Esophagus muscularis mucosa (tissue), 3 donors: ENCODE data around the gene TEC.

Source experiments
- EP300 ChIP-seq: sonication (generic); formaldehyde crosslinking; IDR thresholded peaks from one replicate; pipeline ENCODE4 v1.6.1; 2017; ENCODE audit warnings: antibody characterized with exemption
- TF ChIP-seq, protein P1 (sequence below), 3 experiments: fragments of 200-600 bp in 2 of 3; fragments of 450-650 bp in 1 of 3; sonication (generic) in 2 of 3; IDR thresholded peaks; one replicate each; pipeline ENCODE4 v1.5.1; 2017 to 2019; ENCODE audit warnings: antibody characterized with exemption in 3 of 3, mild to moderate bottlenecking in 2 of 3, moderate library complexity in 1 of 3

DNA sequence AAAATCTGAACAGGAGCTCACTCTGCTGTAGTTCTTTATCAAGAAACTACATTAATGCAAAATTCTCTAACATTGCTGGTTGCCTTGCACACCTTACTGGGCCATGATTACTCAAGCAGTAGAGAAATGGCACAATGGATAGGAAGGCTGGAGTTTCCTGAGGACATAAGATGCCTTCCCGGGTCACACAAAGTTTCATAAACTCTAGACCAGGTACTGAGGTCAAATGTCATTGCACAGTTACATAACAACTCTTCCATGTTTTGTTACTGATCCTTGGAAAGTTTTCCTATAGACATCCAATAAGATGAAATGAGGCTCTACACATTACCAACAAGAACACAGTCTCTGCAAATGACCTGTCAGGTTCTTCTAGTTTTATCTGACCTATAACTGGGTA is 9.9 kb downstream of the TEC start:
- no peak for TF ChIP-seq EP300
- TF ChIP-seq, protein P1, sequence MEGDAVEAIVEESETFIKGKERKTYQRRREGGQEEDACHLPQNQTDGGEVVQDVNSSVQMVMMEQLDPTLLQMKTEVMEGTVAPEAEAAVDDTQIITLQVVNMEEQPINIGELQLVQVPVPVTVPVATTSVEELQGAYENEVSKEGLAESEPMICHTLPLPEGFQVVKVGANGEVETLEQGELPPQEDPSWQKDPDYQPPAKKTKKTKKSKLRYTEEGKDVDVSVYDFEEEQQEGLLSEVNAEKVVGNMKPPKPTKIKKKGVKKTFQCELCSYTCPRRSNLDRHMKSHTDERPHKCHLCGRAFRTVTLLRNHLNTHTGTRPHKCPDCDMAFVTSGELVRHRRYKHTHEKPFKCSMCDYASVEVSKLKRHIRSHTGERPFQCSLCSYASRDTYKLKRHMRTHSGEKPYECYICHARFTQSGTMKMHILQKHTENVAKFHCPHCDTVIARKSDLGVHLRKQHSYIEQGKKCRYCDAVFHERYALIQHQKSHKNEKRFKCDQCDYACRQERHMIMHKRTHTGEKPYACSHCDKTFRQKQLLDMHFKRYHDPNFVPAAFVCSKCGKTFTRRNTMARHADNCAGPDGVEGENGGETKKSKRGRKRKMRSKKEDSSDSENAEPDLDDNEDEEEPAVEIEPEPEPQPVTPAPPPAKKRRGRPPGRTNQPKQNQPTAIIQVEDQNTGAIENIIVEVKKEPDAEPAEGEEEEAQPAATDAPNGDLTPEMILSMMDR (IDR thresholded peaks at IDR 0.05): no peak
